ENCODE measurements around the gene ADAT1.
A peak's percentile ranks its signal among the peaks of the same experiment; 100 is the strongest.

The ADAT1 gene

GRCh38 chr16:75622761-75623605 lies at the start of gene ADAT1:
Gene ADAT1, minus strand, starts transcription at chr16:75623281. Its CDS starts 2,482 bp downstream, at chr16:75620799.
- DNase-seq (ENCODE audit: low read depth), result peak; percentile 95

- no peak for DNase-seq (ENCODE audit: low read depth)
These were observed 44.4 kb upstream of the ADAT1 start for GRCh38 chr16:75667503-75667902.

GRCh38 chr16:75660726-75661302 lies 37.7 kb upstream of the ADAT1 start:
- DNase-seq (ENCODE audit: low read depth), result no peak

- no peak for DNase-seq (ENCODE audit: low read depth)
These were observed 37.2 kb upstream of the ADAT1 start for GRCh38 chr16:75660321-75660720.

- no peak for DNase-seq (ENCODE audit: low read depth)
These were observed 35.1 kb upstream of the ADAT1 start for GRCh38 chr16:75658175-75658574.

GRCh38 chr16:75653922-75654321 lies 30.8 kb upstream of the ADAT1 start:
- no peak for DNase-seq (ENCODE audit: low read depth)

- DNase-seq (ENCODE audit: low read depth), result peak; percentile 73
These were observed 25.4 kb upstream of the ADAT1 start for GRCh38 chr16:75648265-75649076.

GRCh38 chr16:75647492-75648264 lies 24.6 kb upstream of the ADAT1 start, which contains the start of the genes KARS1 and TERF2IP:
Gene KARS1, minus strand, starts transcription at chr16:75647665. Its CDS starts 26 bp downstream, at chr16:75647639.
Gene TERF2IP, plus strand, starts transcription at chr16:75647773. Its CDS starts 110 bp downstream, at chr16:75647883.
- peak; percentile 93 for DNase-seq (ENCODE audit: low read depth)

GRCh38 chr16:75647112-75647491 lies 24.0 kb upstream of the ADAT1 start:
- DNase-seq (ENCODE audit: low read depth), result no peak

- DNase-seq (ENCODE audit: low read depth), result no peak
These were observed 21.3 kb upstream of the ADAT1 start for GRCh38 chr16:75644240-75645012.

- no peak for DNase-seq (ENCODE audit: low read depth)
These were observed 17.5 kb upstream of the ADAT1 start for GRCh38 chr16:75640598-75640997.

GRCh38 chr16:75635036-75635435 lies 12.0 kb upstream of the ADAT1 start:
- DNase-seq (ENCODE audit: low read depth), result no peak

- DNase-seq (ENCODE audit: low read depth), result no peak
These were observed 9.8 kb upstream of the ADAT1 start for GRCh38 chr16:75632857-75633256.

GRCh38 chr16:75630052-75630451 lies 7.0 kb upstream of the ADAT1 start:
- no peak for DNase-seq (ENCODE audit: low read depth)

GRCh38 chr16:75629132-75629531 lies 6.1 kb upstream of the ADAT1 start:
- DNase-seq (ENCODE audit: low read depth), result no peak

GRCh38 chr16:75628351-75628750 lies 5.3 kb upstream of the ADAT1 start:
- DNase-seq (ENCODE audit: low read depth), result no peak

- no peak for DNase-seq (ENCODE audit: low read depth)
These were observed 4.8 kb upstream of the ADAT1 start for GRCh38 chr16:75627851-75628250.

- DNase-seq (ENCODE audit: low read depth), result no peak
These were observed 3.7 kb upstream of the ADAT1 start for GRCh38 chr16:75626806-75627205.

- DNase-seq (ENCODE audit: low read depth), result no peak
These were observed 1.8 kb upstream of the ADAT1 start for GRCh38 chr16:75624921-75625334.

GRCh38 chr16:75621170-75621477 lies 2.0 kb downstream of the ADAT1 start:
- no peak for DNase-seq (ENCODE audit: low read depth)

Measured in stimulated activated CD8-positive, alpha-beta memory T cell treated with anti-CD3 and anti-CD28 coated beads, Interleukin-12 subunit alpha, Interleukin-12 subunit beta, amount 100 ng/mL, for 4 hours (primary cell).